OCI-M2 (cell line): ENCODE measurements around the gene CWC22.
"Not testable (repeated sequence)": the region's sequence is repeated elsewhere in the genome, so short reads cannot be mapped to it uniquely, and the experiment has no call there.

Experiments used
- DNase-seq: peaks from one replicate; lab custom pipeline; 2025; ENCODE audit not compliant: unreplicated experiment; lab: John Stamatoyannopoulos, UW

The CWC22 gene

DNA sequence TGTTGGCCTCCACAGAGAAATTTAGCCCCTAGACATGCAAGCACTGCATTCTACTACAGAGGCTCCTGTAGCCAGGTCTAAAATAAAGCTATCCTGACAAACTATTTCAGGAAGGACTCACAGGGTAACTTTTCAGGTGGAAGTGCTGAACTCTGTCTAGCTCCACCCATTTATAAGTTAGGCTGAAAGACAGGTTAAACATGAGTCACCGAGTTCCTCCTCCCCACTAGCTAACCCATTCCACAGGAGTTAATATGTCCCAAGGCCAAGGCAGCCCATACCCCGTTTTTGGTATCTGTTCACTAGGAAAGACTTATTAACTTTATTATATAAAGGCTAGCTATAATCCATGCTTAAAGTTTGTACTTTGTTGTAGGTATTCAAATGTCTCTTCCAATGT is 3.5 kb downstream of the CWC22 start:
- DNase-seq, result no peak

DNA sequence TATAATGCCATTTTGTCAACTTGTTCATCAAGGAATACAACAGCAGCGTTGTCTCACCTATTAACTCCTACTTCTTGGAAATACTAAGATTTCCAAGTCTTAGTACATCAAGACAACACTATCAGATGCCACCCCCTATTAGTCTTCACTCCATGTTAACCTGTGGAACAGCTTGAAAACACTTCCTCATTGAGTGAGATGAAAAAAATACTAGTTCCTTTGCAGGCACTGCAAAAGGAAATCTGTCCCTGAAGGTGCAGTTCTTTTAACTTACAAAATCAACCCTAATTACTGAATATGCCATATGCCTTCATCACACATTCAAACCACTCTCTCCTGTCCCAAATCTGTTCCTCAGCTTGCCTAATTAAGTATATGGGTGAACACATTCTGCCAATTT is 4.0 kb downstream of the CWC22 start:
- DNase-seq, result no peak

DNA sequence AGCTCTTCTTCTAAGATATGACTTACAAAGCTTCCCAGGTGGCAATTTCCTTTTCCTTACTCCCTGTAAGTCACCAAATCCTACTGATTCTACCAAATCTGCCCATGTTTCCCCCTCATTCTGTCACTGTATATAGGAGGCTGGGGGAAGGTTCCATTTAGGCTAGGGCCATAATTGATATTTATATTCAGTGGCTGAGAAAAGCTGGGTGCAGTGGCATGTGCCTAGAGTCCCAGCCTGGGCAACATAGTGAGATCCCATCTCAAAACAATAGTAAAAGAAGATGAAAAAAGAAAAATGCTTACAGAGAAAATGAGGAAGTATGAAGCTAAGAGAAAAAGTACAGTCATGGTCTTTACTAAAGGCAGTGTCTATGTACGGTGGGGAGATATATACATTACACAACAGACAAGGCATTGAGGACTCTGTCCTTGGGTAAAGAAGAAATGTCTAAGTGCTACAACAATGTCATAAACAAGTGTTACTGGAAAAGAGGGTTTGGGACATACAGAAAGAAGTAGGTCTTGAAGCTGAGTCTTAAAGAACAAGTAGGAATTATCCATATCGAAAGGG is 4.8 kb downstream of the CWC22 start:
- no peak for DNase-seq

DNA sequence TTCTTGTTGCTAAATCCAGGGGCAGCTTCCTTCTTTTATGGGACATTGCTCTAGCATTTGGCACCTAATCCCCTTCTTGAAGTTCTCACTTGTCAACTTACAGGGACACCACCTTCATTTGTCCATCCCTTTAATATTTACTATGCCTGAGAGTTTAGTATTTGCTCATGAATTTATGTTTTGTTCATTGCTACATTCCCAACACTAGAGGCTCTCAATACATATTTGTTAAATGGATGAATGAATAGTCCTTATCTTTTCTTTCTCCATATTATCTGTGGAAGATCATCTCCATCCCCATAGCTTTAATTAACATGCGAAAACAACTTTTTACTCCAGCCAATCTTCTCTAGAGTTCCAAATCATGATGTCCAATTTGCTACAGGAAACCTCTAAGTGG is 5.4 kb downstream of the CWC22 start:
- no peak for DNase-seq

DNA sequence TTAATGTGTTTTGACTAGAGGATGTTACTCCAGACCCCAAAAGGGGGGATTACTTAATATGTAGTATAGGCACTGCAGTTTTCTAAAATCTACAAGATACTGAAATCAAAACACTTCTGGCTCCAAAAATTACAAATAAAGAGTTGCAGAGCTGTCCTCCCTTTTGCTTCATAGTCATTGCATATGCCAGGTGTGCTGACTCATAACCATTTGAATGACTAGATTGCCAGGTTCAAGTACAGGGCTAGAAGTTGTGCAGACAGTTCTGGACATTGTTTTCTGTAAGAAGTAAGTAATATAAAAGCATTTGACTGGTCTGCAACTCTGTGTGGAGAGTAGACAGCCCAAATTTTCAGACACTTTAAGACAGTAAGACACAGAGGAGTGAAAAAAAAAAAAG is 6.7 kb downstream of the CWC22 start:
- DNase-seq, result no peak

DNA sequence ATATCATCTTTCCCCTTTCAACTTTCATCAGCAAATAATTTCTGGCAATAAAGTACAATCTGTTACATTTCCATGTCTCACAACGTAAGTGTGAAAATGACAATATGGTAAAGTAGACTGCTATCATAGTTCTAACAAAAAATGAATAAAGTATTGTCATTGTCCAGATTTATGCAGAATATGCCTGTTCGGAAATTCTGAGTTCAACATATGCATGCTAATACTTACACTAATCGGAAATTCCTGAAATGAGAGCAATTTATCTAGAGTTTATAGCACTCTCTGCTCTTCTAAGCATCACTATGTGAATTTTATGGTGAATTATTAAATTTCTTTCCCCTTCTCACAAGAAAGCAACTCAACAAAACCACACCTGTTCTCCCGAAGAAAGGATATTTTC is 8.1 kb downstream of the CWC22 start:
- DNase-seq, result no peak

DNA sequence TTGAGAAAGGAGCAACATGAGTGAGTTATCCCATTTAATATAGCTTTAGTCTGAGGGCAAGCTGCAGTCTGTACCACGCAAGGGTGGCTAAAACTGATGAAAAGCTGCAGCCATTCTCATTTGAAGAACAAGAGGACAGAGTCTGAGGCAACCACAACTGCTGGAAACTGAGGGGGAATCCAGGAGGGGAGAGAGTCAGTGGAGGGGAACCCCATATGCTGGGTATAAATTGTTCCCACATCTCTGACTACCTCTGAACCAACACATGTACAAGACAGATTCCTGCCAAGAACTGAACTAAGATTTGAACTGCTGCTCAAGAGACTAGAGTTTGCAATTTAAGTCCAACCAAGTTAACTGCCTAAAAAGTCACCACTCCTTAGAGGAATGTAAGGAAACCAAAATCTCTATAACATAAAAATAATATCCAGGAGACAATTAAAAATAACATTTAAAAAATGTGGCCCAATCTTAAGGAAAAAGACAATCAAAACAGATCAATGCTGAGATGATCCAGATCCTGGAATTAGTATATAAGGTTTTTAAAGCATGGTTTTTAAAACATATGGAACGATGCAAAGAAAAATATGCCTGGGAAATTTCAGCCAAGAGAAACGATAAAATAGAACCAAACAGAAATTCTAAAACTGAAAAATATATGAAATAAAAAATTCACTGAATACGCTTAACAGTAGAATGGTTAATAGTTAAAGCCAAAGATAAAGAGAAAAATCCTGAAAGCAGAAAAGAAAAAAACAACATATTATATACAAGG is 11.2 kb downstream of the CWC22 start:
- DNase-seq, result no peak

DNA sequence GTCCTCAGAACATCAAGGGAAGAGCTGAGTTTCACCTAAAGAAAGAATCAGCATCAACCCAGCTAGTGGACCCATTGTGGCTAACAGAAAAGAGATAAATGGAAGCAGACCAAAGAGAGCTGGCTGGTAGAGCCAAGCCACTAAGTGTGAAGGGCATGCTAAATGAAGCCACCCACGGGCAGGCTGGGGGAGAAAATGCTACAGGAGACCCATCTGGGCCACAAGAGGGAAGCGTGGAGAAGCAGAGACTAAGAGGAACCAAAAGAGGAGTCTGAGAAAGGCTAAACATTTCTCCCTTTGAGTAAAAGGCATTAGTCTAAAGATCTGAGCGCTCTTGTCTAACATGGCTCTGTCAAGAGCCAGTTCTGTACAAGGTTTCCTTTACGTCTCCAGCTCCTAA is 15.8 kb downstream of the CWC22 start:
- no peak for DNase-seq

DNA sequence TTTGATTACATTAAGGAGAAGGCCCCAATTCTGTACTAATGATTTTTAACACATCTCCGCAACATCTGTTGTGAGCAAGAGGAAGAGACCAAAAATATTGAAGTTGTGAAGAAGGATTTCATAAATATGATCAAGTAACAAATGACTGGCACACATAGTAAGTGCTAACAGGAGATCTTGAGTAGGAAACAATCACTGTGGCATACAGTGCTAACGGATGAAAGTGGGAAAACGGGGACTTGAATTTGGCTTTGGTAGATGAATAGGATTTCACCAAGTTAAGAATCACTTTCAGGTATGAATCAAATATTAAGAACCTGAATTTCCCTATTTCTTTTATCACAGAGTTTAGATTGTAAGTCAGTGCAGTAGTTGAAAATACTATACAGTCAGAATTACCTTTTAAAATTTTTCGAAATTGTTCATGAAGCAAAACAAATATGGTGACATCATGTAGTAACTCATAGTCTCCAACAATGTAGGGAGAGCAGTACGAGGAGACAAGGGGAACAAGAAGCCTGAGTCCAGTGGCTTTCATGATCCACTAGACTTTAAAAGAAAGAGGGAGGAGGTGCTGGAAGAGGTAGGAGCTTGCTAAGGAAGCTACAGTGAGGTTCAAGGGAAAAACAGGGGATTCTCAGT is 16.3 kb downstream of the CWC22 start:
- DNase-seq, result no peak

DNA sequence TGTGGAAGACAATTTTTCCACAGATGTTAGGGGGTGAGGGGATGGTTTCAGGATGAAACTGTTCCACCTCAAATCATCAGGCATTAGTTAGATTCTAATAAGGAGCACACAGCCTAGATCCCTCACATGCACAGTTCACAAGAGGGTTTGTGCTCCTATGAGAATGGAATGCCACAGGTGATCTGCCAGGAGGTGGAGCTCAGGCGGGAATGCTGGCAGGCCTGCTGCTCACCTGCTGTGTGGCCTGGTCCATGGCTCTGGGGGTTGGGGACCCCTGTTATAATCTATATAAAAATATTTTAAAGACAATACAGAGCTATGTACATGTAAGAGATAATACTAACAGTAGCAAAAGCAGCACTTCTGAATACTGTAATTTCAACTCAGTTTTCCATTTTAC is 19.2 kb downstream of the CWC22 start:
- DNase-seq, result no peak

DNA sequence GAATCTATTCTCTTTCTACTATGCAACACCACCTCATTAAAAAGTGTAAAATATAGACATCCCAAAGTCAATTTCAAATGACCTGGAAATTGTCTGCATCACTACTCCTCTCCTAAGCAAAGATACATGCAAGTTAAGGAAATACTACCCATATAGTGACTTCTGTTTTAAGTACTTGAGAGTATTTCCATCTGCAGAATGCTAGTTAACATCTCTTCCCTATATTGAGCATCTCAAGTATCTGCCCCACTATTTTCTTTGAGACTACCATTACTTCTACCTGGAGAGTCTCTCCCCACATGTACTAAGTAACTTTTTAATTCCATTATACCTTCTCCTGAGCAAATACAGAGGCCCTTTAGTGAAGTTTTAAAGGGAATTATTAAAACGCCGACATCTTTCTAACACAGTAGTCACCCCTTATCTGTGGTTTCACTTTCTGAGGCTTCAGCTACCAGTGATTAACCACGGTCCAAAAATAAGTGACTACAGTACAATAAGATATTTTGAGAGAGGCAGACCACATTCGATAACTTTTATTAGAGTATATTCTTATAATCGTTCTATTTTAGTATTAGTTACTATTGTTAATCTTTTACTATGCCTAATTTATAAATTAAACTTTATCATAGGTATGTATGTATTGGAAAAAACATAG is 21.8 kb downstream of the CWC22 start:
- no peak for DNase-seq

DNA sequence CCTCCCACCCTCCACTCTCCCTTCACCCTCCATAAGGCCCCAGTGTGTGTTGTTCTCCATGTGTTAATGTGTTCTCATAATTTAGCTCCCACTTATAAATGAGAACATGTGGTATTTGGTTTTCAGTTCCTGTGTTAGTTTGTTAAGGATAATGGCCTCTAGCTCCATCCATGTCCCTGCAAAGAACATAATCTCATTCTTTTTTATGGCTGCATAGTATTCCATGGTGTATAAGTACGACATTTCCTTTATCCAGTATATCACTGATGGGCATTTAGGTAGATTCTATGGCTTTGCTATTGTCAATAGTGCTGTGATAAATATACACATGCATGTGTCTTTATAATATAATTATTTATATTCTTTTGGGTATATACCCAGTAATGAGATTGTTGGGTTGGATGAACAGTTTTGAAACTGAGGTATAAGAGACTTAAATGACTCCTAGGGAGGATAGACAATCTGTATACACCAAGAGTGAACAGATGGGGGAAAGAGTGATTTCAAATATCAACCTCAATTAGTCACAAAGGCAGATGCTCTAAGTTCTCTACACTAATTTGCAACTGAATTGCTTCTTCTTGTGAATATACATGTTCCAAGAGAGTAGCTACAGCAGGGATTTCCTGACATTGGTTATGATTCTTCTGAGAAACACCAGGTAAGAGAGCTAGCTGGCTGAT is 23.7 kb downstream of the CWC22 start:
- no peak for DNase-seq

DNA sequence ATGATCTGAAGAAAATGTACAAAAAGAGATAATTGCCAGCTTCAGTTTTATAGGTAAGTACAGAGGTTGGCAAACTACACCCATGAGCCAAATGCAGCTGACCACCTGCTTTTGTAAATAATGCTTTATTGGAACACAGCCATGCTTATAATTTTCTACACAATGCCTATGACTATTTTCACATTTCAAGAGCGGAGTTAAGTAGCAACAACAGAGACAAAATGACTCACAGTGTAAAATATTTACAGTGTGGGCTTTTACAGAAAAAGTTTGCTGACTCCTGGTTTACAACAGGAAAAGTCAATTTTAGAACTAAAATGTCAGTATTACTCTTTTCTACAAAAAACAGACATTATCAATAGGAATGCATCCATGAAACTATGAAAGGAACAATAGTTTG is 26.0 kb downstream of the CWC22 start:
- DNase-seq, result no peak

DNA sequence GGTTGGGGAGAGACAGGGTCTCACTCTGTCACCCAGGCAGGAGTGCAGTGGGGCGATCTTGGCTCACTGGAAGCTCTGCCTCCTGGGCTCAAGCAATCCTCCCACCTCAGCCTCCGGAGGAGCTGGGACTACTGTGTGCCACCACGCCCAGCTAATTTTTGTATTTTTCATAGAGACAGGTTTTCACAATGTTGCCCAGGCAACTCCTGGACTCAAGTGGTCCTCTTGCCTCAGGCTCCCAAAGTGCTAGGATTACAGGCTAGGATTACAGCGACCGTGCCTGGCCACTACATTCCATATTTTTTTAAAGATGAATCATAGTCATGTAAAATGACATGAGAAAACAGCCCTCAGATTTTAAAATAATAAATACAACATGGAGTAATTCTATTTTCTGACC is 32.3 kb downstream of the CWC22 start:
- no peak for DNase-seq

DNA sequence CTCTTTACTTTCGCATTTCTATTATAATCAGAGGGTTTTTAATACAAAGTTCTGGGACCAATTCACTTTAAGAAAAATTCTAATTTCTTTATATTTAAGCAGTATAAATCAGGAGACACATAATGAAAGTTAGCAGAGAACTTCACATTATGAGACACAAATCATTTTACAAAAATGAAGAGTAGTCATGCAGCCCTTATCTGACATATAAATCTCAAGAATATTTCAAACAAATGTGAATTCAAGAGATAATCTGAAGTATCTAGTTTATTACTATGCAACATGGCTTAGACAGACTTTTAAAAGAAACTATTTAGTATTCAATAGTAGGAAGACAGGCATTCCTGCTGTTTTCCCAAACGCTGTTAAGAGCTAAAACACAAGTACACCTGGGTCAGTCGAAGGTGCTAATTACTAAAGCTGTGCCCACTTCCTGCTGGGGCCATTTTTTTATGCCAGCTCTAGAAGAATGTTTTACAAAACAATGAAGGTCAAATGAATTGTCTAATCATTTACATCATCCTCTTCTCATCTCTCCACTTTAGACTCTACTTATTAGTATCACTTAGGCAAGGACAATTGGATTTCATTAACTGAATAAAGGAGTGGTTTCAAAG is 40.2 kb downstream of the CWC22 start:
- no peak for DNase-seq

DNA sequence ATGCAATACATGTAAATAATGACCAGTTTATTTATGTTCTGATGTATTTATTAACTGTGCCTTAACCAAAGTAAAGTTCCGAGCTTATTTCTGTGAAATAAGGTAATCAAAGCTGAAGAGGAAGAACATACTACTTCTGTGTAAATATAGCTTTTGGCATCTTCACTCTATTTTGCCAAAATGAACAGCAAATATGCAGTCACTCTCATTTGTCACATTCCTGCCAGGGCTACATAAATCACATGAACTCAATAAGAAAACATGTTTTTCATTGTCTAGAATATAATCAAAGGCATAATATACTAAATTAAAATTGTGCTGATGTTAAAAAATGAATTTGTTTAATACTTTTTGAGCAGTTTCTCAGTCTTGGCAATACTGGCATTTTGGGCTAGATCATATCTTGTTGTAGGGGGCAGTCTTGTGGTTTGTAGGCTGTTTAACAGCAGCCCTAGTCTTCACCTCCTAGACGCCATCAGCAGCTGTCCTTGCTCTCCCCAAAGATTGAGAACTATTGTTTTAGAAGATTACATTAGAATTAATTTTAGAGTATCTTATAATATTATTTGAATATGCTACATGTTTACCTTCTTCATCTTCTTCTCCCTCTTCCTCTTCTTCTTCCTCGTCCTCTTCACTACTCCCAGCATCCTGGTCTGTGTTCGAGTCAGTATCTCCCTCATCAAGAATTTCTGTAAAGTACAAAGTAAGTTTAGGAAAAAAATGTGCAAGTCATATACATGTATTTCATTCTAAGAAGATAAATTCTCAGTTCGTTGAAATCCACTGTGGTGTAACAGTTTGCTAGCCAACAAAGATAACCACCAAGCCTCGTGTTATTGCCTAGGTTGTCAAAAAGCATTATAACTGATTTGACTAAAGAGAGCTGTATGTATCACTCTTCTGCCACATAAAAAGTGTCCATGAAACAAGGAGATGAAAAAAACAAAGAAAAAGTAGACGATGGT is 41.5 kb downstream of the CWC22 start:
- DNase-seq, result no peak

DNA sequence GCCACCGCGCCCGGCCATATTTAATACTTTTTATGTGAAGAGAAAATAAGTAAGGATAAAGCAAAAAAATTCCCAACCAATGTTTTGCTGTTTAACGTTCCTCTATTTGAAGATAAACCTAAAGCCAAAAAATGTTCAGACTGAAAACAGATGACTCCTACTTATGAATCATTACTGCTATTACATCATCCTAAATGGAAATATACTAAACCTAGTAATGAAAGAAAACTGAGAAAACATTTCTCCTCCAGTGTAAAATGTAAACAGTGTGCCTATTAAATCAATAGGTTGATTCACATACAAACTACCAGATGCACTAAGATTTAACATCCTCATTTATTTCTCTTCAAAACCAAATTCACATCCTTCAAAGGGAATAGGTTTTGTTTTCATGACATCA is 43.5 kb downstream of the CWC22 start:
- DNase-seq, result no peak

DNA sequence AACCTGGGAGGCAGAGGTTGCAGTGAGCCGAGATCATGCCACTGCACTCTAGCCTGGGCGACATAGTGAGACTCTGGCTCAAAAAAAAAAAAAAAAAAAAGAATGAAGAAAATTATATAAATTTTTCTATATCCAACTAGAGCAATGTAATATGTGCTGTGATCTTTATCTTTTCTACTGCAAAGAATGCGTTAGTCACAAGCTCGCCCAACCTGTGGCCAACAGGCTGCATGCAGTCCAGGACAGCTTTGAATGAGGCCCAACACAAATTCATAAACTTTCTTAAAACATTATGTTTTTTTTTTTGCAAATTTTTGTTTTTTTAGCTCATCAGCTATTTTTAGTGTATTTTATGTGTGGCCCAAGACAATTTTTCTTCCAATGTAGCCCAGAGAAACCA is 48.8 kb downstream of the CWC22 start:
- not testable (repeated sequence) for DNase-seq

DNA sequence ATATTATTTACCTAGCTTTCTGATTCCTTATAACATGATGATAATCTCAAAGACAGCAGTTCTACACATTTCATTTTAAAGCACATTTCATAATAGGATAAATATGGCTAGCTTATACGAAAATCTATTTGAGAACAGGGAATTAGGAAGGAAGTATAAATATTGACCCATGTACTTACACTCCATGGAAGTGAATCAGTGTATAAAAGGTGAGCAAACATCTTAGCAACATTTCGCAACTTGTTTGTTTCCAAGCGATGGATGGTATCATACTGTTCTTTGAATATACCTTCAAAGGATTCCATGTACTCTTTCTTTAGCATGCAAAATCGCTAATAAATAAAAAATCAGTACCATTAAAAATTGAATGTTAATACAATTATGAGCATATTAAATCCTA is 53.1 kb downstream of the CWC22 start:
- DNase-seq, result no peak

DNA sequence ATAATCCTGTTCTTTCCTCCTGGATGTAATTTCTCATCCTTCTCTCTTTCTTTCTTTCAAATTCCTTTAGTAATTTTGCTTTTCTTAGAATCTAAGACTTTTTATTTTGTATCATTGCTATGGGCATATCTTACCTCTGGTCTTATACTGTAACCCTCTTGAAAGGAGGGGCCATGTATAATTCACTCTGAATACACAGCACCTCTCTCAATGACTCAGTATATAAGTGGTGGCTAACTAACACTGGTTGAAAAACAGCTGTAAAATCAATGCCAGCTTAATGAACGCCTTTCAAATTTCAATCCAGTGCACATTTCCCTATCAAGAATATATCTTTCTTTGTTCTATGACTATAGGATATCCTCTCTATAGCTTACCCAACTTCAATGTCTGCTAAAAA is 53.7 kb downstream of the CWC22 start:
- DNase-seq, result no peak
